Endothelial cell (in vitro differentiated cells): ENCODE data around the gene ELN. TPM values are rescaled to one million over a fixed set of nuclear protein-coding genes. Genes with fewer than 3 reads are reported as not detected.

Experiments used
- DNase-seq: peaks from one replicate; pipeline ENCODE4 v3.0.0; 2021; ENCODE audit warnings: low spot score
- H3K27ac Mint-ChIP-seq: one replicate; pipeline ENCODE4 v1.8.0; 2021; ENCODE audit warnings: mixed read lengths, inconsistent platforms; ENCODE audit not compliant: unreplicated experiment
- H3K27me3 Mint-ChIP-seq: one replicate; pipeline ENCODE4 v1.8.0; 2021; ENCODE audit warnings: mild to moderate bottlenecking, moderate library complexity, mixed read lengths, inconsistent platforms; ENCODE audit not compliant: unreplicated experiment
- H3K36me3 Mint-ChIP-seq: one replicate; pipeline ENCODE4 v1.8.0; 2021; ENCODE audit warnings: mild to moderate bottlenecking, low read depth, mixed read lengths, inconsistent platforms; ENCODE audit not compliant: unreplicated experiment
- H3K4me1 Mint-ChIP-seq: one replicate; pipeline ENCODE4 v1.8.0; 2021; ENCODE audit warnings: mild to moderate bottlenecking, mixed read lengths, inconsistent platforms; ENCODE audit not compliant: unreplicated experiment
- H3K4me3 Mint-ChIP-seq: one replicate; pipeline ENCODE4 v1.8.0; 2021; ENCODE audit warnings: mild to moderate bottlenecking, mixed read lengths, inconsistent platforms; ENCODE audit not compliant: unreplicated experiment
- H3K9me3 Mint-ChIP-seq: one replicate; pipeline ENCODE4 v1.8.0; 2021; ENCODE audit warnings: mixed read lengths, inconsistent platforms; ENCODE audit not compliant: unreplicated experiment
- total RNA-seq: library from RNA; stranded (reverse); fragmentation: NEBNext Ultra II Directional; extraction: Animal tissue kit (Norgen Biotek cat#: 25700); gene quantifications from one replicate; pipeline ENCODE4 v1.2.1, GENCODE V29; 2021; ENCODE audit not compliant: unreplicated experiment
- TF ChIP-seq, protein P1 (sequence below): fragments of 200-600 bp; sonication (generic); IDR thresholded peaks from one replicate; pipeline ENCODE4 v1.5.0; 2021; ENCODE audit warnings: antibody characterized with exemption; ENCODE audit not compliant: unreplicated experiment

Gene ELN
- total RNA-seq, 1 donor from 2014 or later: 44.8 TPM

DNA sequence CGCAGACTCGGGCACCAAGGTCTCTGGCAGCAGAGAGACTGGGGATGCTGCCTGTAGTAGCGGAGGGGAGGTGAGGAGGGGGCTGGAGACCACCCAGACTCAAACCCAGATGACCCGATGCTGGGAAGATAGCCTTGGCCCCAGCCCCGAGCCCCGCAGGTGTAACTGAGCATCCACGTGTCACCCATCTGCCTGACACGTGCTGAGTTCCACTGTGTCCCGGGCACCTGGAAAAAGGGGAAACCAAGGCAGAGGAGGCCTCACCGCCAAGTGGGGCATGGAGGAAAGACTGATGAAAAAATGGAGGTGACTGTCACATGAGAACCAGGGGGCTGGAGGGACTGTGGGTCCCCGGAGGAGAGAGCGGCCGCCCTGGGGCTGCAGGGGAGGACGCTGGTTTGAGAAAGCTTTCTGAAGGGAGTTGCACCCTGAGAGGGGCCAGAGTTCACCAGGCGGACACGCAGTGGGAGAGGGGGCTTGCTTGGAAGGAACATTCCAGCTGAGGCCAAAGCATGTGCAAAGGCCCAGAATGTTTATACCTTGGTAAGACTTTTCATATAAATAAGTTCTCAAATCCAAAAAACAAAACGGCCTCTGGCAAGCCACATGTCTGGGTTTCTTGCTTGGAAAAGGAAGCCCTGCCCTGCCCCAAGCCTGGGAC lies 27.4 kb upstream of the ELN start:
- no peak for DNase-seq
- no peak overlapping the region for H3K27ac Mint-ChIP-seq
- H3K4me1 Mint-ChIP-seq: peaks cover 14% of the 10 kb centered on the region
- TF ChIP-seq, protein P1, sequence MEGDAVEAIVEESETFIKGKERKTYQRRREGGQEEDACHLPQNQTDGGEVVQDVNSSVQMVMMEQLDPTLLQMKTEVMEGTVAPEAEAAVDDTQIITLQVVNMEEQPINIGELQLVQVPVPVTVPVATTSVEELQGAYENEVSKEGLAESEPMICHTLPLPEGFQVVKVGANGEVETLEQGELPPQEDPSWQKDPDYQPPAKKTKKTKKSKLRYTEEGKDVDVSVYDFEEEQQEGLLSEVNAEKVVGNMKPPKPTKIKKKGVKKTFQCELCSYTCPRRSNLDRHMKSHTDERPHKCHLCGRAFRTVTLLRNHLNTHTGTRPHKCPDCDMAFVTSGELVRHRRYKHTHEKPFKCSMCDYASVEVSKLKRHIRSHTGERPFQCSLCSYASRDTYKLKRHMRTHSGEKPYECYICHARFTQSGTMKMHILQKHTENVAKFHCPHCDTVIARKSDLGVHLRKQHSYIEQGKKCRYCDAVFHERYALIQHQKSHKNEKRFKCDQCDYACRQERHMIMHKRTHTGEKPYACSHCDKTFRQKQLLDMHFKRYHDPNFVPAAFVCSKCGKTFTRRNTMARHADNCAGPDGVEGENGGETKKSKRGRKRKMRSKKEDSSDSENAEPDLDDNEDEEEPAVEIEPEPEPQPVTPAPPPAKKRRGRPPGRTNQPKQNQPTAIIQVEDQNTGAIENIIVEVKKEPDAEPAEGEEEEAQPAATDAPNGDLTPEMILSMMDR: no peak
- H3K36me3 Mint-ChIP-seq: no peaks in the 10 kb centered on the region
- no peaks in the 10 kb centered on the region for H3K9me3 Mint-ChIP-seq
- no peak overlapping the region for H3K4me3 Mint-ChIP-seq
- peaks cover 5% of the 10 kb centered on the region for H3K27me3 Mint-ChIP-seq

DNA sequence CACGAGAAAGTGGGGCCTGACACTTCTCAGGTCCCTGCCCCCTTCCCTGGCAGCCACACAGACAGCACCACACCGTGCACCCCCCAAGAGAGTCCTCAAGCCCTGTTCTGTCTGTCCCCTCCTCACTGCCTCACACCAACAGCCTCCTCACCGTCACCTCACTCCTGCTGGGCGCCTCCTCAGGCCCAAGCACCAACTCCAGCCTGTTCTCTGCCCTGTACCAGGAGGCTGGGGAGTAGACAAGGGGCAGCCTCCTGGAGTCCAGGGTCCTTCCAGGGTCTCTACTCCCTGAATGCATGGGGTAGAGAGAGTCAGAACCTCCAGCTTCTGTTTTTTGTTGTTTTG lies 26.9 kb upstream of the ELN start:
- peaks cover 14% of the 10 kb centered on the region for H3K4me1 Mint-ChIP-seq
- H3K36me3 Mint-ChIP-seq: no peaks in the 10 kb centered on the region
- DNase-seq: no peak
- H3K27ac Mint-ChIP-seq: no peak overlapping the region
- no peaks in the 10 kb centered on the region for H3K9me3 Mint-ChIP-seq
- no peak overlapping the region for H3K4me3 Mint-ChIP-seq
- TF ChIP-seq, protein P1: no peak
- peaks cover 2% of the 10 kb centered on the region for H3K27me3 Mint-ChIP-seq

DNA sequence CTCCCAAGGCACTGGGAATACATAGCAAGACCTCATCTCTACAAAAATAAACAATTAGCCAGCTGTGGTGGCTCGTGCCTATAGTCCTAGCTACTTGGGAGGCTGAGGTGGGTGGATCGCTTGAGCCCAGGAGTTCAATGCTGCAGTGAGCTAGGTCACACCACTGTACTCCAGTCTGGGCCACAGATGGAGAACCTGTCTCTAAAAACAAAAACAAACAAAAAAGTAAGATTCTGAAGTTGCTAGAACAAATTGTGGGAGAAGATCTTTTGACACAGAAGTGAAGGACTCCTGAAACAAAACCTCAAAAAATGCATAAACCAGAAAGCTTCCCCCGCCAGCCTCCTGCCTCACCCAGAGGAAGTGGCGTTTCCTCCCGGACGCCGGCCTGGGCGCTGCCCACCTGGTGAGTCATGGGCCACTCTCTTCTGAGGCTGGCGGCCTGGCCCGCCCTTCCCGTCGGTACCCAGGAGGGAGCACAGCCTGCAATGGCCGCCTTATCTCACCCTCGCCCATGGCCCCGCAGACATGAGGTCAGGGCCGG lies 25.4 kb upstream of the ELN start:
- Mint-ChIP-seq H3K36me3 (no peaks in the 10 kb centered on the region), H3K27me3 (peaks cover 5% of the 10 kb centered on the region), H3K4me1 (peaks cover 14% of the 10 kb centered on the region), H3K9me3 (no peaks in the 10 kb centered on the region), H3K27ac (no peak overlapping the region), H3K4me3 (no peak overlapping the region)
- TF ChIP-seq, protein P1: no peak
- DNase-seq: no peak

DNA sequence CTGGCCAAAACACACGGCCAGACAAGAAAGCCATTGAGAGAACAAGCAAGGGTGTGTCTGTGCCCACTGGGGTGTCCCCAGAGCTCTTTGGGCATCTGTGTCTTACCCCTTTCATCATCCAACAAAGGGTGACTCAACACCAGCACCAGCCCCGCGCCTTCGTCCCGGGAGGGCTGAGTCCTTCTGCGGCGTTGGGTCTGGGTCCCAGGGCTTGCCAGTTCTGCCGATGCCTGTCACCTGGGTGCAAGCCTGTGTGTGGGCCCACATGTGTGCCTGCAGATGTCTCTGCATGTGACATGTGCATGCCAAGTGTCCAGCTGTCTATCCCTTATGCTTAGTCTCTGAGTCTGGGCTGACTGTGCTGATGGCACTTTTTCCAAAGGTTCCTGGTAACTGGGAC lies 24.4 kb upstream of the ELN start:
- peaks cover 8% of the 10 kb centered on the region for H3K27me3 Mint-ChIP-seq
- DNase-seq: no peak
- no peaks in the 10 kb centered on the region for H3K36me3 Mint-ChIP-seq
- H3K4me3 Mint-ChIP-seq: no peak overlapping the region
- H3K9me3 Mint-ChIP-seq: no peaks in the 10 kb centered on the region
- TF ChIP-seq, protein P1: no peak
- H3K4me1 Mint-ChIP-seq: peaks cover 15% of the 10 kb centered on the region
- no peak overlapping the region for H3K27ac Mint-ChIP-seq

DNA sequence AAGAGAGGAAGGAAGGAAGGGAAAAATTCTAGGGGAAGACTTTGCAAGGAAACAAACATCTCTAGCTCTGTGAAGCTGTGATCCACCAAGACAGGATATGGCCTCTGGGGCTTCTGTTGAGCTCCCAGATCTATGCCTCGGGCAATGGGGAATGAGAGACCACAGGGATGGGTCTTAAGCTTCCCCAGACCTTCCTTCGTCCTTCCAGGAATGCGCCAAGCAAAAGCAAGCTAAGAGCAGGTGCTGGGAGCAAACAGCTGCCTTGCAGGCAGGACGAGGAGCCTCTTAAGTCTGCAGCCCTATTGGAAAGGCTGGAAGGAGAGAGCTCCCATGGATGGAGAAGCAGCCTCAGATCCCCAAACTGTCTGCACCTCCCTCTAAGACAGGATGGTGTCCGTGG lies 21.9 kb upstream of the ELN start:
- Mint-ChIP-seq H3K36me3 (no peaks in the 10 kb centered on the region), H3K4me3 (no peak overlapping the region), H3K4me1 (peaks cover 15% of the 10 kb centered on the region), H3K9me3 (no peaks in the 10 kb centered on the region), H3K27me3 (peaks cover 12% of the 10 kb centered on the region), H3K27ac (no peak overlapping the region)
- no peak for DNase-seq
- TF ChIP-seq, protein P1: no peak
